Renal cortex interstitium (tissue), 15 donors: ENCODE results near the gene CORT. TPM values are rescaled to one million over a fixed set of nuclear protein-coding genes. Genes with fewer than 3 reads are reported as not detected.
"Not testable (repeated sequence)": the region's sequence is repeated elsewhere in the genome, so short reads cannot be mapped to it uniquely, and the experiment has no call there.

Source experiments
- DNase-seq, 11 donors: peaks; one replicate each; pipeline ENCODE4 v3.0.0-alpha.2; 2013; ENCODE audit warnings: low read depth in 9 of 11, low spot score in 4 of 11; ENCODE audit errors: extremely low read depth in 1 of 11
- long read RNA-seq, 16 experiments: transcript quantifications; one replicate each; lab custom pipeline, GENCODE V29; 2026
- polyA plus RNA-seq, 3 donors: library from polyadenylated mRNA; unstranded; fragments of 120-200 nt; gene quantifications; one replicate each; pipeline ENCODE4 v1.2.1, GENCODE V29; 2013; ENCODE audit not compliant: insufficient read length in 3 of 3

The CORT gene
- polyA plus RNA-seq: 1 to 10 TPM; 1.3 to 2.1 (median 1.9) TPM
- long read RNA-seq, donor 1: 0 reads
- long read RNA-seq, donor 2: 0 reads
- long read RNA-seq, donor 3: 0 reads
- long read RNA-seq, donor 4: 0 reads
- long read RNA-seq, donor 5: 0 reads
- long read RNA-seq, donor 6, partial matches to known transcripts: 0 of 1 reads
- long read RNA-seq, donor 6, other reads (novel, unspliced or antisense): 0 of 1 reads
- long read RNA-seq, donor 7: 0 reads
- long read RNA-seq, donor 8: 0 reads
- long read RNA-seq, donor 9: 0 reads
- long read RNA-seq, donor 10: 0 reads
- long read RNA-seq, donor 11: 0 reads
- long read RNA-seq, donor 12: 0 reads
- long read RNA-seq, donor 13: 0 reads
- long read RNA-seq, donor 14: 0 reads
- long read RNA-seq, donor 15: 0 reads
- long read RNA-seq, donor 16: 0 reads

- DNase-seq: no peak
Observed at GRCh38 chr1:10449751-10450150, at the start of gene CORT. Gene CORT, plus strand, starts transcription at chr1:10450031. Its CDS starts 193 bp downstream, at chr1:10450224.

- no peak for DNase-seq
Observed at GRCh38 chr1:10401281-10401680, 48.5 kb upstream of the CORT start.

GRCh38 chr1:10402729-10403274 lies 47.0 kb upstream of the CORT start:
- no peak for DNase-seq

- DNase-seq: no peak
Observed at GRCh38 chr1:10407201-10407600, 42.6 kb upstream of the CORT start.

DNA sequence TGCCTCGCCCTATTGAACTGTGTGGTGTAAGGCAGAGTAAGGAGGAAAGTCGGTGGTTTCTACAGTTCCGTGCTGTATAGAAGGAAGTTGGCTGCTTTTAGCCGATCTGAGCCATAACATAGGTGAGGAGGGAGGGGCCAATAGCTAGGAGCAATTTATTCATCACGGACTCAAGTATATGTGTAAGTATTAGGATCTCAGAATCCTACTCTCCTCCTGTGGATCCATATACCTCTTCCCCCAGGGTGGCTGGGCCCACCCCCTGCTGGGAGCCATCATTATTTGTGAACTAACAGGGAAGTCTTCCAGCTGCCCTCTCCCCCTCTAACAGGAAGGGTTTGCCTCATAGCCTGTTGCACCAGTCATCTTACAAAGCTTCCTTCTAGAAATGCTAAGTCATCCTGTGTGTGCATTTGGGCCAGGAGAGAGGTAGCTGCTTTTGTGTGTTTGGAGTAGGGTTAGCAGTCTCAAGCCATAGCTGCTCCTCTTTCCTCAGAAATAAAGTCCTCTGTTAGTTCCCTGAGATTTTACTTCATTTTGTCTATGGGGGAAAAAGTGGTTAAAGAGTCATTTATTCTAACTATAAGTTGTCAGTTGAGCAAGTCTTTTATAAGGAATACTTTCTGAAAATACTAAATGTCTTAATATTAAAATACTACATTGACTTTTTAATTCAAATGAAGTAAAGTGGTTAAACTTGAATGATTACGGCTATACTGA lies 34.5 kb upstream of the CORT start:
- no peak for DNase-seq

DNA sequence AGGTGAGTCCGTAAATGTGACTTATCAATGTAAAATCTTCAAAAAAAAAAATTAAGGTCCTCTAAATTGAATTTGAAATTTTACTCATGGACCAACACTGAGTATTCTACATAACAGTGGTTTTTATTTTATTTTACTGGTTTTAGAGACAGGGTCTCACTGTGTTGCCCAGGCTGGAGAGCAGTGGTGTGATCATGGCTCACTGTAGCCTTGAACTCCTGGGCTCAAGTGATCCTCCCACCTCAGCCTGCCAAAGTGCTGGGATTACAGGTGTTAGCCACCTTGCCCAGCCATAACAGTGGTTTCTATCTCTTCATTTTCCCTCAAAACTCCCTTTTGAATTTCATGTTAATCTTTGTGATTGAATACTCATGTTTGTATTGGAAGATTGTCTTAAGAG lies 33.9 kb upstream of the CORT start:
- not testable (repeated sequence) for DNase-seq

GRCh38 chr1:10418741-10419140 lies 31.1 kb upstream of the CORT start:
- DNase-seq: not testable (repeated sequence)

- no peak for DNase-seq
Observed at GRCh38 chr1:10419351-10419750, 30.5 kb upstream of the CORT start.

DNA sequence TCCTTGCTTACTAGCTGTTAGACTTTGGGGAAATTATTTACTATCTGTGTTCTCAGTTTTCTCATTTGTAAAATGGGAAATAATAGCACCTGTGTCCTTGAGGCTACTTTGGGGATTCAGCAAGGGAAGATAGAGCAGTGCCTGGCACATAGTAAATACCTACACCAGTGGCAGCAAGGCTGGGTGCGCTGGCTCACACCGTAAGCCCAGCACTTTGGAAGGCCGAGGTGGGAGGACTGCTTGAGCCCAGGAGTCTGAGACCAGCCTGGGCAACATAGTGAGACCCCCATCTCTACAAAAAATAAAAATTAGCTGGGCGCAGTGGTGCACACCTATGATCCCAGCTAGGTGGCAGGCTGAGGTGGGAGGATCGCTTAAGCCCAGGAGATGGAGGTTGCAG lies 28.2 kb upstream of the CORT start:
- no peak for DNase-seq

GRCh38 chr1:10424034-10424433 lies 25.8 kb upstream of the CORT start:
- no peak for DNase-seq

GRCh38 chr1:10424651-10425050 lies 25.2 kb upstream of the CORT start:
- DNase-seq: no peak

DNA sequence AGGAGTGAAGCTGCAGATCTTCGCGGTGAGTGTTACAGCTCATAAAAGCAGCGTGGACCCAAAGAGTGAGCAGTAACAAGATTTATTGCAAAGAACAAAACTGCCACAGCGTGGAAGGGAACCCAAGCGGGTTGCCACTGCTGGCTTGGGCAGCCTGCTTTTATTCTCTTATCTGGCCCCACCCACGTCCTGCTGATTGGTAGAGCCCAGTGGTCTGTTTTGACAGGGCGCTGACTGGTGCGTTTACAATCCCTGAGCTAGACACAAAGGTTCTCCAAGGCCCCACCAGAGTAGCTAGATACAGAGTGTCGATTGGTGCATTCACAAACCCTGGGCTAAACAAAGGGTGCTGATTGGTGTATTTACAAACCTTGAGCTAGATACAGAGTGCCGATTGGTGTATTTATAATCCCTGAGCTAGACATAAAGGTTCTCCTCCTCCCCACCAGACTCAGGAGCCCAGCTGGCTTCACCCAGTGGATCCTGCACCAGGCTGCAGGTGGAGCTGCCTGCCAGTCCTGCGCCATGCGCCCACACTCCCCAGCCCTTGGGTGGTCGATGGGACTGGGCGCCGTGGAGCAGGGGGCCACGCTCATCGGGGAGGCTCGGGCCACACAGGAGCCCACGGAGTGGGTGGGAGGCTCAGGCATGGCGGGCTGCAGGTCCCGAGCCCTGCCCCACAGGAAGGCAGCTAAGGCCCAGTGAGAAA lies 23.9 kb upstream of the CORT start:
- DNase-seq: not testable (repeated sequence)

DNA sequence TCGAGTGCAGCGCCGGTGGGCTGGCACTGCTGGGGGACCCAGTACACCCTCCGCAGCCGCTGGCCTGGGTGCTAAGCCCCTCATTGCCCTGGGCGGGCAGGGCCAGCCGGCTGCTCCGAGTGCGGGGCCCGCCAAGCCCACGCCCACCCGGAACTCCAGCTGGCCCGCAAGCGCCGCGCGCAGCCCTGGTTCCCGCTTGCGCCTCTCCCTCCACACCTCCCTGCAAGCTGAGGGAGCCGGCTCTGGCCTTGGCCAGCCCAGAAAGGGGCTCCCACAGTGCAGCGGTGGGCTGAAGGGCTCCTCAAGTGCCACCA lies 23.3 kb upstream of the CORT start:
- DNase-seq: not testable (repeated sequence)

DNA sequence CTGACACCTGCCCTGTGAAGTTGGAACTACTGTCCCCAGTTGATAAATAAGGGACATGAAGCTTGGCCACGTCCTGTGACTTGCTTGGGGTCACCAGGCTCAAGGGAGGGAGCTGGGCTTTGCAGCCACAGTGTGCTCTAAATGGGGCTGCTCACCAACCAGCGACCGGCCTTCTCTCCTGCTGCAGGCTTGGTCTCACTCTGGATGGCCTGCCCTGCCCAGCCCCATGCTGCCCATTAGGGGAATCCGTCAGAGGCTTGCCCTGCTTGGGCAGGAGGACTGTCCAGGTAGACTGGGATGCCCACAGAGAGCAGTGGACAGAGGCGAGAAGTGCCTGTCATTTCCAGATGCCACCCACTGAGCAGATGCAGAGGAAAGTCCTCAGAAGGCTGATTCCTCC lies 20.8 kb upstream of the CORT start:
- no peak for DNase-seq

DNA sequence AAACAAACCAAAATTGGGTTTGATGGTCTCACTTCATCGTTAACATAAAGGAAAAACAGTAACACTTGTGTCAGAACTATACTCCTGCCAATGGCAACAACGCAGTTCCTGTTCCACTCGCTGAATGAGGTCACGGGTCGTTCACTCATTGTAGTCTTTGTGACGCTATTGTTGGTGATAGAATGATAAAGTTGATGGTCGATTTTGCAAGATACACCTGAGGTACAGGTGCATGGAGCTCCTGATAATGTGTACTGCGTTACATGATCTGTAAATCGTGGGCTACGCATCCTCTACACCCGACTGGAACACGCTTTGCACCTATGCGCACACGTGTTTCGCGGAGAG lies 20.0 kb upstream of the CORT start:
- DNase-seq: no peak

DNA sequence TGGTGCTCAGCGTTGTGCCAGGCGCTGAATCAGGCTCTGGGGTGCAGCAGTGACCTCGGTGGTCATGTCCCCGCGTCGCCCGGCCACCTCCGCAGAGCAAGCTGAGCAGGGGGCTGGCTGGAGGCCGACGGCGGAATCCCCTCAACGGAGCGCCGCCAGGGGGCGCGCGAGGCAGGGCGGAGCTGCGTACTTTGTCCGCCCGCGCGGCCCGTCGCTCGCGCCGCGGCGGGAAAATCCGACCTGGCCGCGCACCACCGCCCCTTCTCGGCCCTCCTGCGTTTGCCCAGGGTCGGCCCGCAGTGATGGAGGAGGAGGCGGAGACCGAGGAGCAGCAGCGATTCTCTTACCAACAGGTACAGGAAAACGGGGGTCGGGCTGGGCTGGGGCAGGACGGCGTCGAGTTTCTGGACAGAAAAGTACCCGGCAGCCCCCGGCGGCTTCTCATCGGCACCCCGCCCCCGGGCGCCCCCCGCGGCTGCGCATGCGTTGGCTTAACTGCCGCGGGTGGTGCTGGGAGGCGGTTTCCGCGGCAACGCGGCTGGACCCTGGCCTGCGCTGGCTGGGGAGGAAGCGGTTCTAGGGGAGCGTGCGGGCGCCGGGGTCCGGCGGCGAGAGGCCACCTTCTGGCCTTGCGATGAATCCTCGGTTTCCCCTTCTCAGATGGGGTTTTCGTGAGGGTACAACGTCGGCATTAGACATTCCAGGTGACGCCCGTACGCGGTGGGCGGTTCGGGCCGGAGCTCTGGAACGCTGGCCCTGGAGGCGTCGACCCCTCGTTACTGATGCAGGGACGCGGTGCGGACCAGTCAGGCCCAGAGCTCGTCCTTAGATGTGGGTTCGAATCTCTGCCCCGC lies 19.4 kb upstream of the CORT start, which contains the start of gene CENPS:
CENPS (plus strand) TSS at position 218 of the 854 bp plus-strand sequence; CDS start at position 303, 85 bp downstream.
- peak; percentile 74 to 94 (median 86) for DNase-seq

- DNase-seq: no peak
Observed at GRCh38 chr1:10431070-10431730, 18.6 kb upstream of the CORT start.
